HG02943 (cell line): Measurements from ENCODE around the gene GALK2.
"Not testable (repeated sequence)": the region's sequence is repeated elsewhere in the genome, so short reads cannot be mapped to it uniquely, and the experiment has no call there.

Experiments
- ATAC-seq: cut with Tn5 transposase; IDR thresholded peaks from one replicate; pipeline ENCODE4 v1.9.1; 2021; ENCODE audit warnings: mild to moderate bottlenecking, low read depth, moderate library complexity; ENCODE audit not compliant: unreplicated experiment

Gene GALK2

GRCh38 chr15:49328941-49329340 lies 158.9 kb downstream of the GALK2 start:
- ATAC-seq = no peak

- ATAC-seq = no peak
These were observed 160.1 kb downstream of the GALK2 start for GRCh38 chr15:49330166-49330565.

- no peak for ATAC-seq
These were observed 161.4 kb downstream of the GALK2 start for GRCh38 chr15:49331442-49331841.

GRCh38 chr15:49331951-49332350 lies 161.9 kb downstream of the GALK2 start:
- no peak for ATAC-seq

GRCh38 chr15:49339656-49340055 lies 169.6 kb downstream of the GALK2 start:
- ATAC-seq = no peak

GRCh38 chr15:49343546-49343945 lies 173.5 kb downstream of the GALK2 start:
- ATAC-seq = no peak

GRCh38 chr15:49354439-49354838 lies 184.4 kb downstream of the GALK2 start:
- not testable (repeated sequence) for ATAC-seq

GRCh38 chr15:49361370-49361769 lies 191.3 kb downstream of the GALK2 start:
- no peak for ATAC-seq

GRCh38 chr15:49366496-49366895 lies 196.4 kb downstream of the GALK2 start:
- ATAC-seq = no peak

GRCh38 chr15:49370782-49371181 lies 200.7 kb downstream of the GALK2 start:
- ATAC-seq = no peak

GRCh38 chr15:49372366-49372765 lies 202.3 kb downstream of the GALK2 start:
- no peak for ATAC-seq

GRCh38 chr15:49379996-49380395 lies 209.9 kb downstream of the GALK2 start:
- ATAC-seq = no peak

GRCh38 chr15:49380912-49381311 lies 210.9 kb downstream of the GALK2 start:
- no peak for ATAC-seq
